NCI-H187 (cell line): ENCODE data around the gene PAX7.
A peak's percentile ranks its signal among the peaks of the same experiment; 100 is the strongest.
"Not testable (repeated sequence)": the region's sequence is repeated elsewhere in the genome, so short reads cannot be mapped to it uniquely, and the experiment has no call there.

Source experiments
- DNase-seq, 2 experiments: peaks; one replicate each; lab custom pipeline; 2025; lab: John Stamatoyannopoulos, UW

PAX7 gene

GRCh38 chr1:18661404-18662285, 31.0 kb downstream of the PAX7 start:
- DNase-seq: no peak

DNA sequence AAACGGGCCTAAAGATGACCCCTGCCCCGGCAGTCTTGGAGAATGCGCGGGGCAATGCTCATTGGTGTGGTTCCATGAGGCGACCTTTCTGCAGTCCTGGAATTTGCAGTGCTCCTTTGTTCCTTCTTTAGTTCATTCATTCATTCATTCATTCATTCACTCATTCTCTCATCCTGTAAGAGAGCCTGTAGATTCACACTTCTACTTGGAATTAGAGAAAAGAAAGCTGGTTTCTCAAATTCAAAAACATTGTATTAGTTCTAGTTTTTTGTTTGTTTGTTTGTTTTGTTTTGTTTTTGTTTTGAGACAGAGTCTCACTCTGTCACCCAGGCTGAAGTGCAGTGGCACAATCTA, 31.6 kb downstream of the PAX7 start:
- DNase-seq: no peak

DNA sequence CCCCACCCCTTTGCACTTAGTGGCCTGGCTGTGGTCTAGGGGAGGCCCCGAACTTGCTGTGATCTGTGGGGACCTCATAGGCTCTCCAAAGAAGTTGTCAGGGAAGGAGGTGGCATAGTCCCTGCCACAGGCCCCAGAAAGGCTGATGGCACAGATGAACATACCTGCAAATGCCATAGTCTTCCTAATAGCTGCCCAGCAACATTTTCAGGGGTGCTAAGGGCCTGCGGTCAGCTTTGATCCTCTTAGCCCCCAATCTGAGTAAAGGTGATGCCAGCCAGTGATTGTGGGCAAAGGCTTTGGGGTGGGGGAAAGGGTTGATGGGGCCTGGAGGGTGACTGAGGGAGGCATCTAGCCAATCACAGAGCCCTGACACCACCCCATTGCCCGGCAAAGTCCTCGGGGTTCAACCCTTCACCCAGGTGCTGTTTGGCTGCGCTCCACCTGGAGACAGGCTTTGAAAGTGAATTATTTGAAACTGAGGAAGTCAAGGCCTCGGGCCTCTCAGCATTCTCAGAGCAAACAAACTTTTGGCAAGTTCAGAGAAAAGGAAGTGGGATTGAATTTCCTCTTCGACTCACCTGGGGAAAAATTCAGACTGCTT, 35.8 kb downstream of the PAX7 start:
- no peak for DNase-seq

DNA sequence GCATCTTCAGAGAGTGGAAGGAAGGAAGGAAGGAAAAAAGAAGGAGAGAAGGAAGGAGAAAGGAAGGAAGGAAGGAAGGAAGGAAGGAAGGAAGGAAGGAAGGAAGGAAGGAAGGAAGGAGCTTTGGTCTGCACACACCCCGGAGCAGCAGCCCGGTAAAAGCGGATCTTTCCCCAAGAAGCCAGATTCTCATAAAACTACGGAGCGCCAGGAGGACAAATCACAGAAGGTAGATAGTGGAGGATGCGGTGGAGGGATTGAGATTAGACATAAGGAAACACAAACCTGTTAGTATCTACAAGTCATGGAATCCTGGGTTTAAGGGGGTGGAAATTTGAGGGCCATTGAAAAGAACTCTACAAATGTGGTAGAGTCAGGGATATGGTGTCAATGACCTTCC, 36.7 kb downstream of the PAX7 start:
- DNase-seq: no peak

GRCh38 chr1:18668046-18668445, 37.4 kb downstream of the PAX7 start:
- DNase-seq: no peak

- DNase-seq: no peak
Measured at GRCh38 chr1:18668750-18669404, 38.2 kb downstream of the PAX7 start.

DNA sequence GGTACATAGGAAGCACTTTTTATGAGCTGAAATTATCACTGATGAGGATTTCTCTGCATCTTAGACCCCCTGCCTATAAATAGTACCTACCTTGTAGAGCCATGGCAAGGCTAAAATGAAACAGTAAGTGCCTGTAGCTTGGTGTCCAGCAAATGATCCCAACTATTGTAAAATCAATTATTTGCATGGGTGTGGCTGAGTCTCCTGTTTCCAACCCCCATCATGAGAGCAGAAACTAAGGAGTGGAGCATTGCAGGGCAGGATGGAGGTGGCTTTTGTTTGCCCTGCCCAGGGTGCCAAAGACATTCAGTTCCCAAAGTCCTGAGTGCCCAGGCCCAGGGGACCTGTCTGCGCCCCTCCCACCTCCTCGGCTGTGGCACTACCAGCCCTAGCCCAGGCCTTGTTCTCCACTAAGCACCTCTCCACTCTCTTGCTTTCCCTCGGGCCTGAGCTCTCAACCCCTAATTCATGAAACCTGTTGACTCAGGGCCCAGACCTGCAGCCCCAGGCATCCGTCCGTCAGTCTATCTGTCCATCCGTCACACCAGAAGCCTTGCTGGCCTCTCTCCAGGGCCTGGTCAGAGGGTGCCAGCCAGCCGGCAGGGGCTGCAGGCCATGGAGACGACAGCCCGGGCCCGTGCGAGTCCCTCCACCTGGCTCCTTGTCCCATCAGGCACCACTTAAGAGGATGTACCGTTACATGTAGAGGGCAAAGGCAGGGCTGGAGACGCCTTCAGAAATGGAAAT, 39.6 kb downstream of the PAX7 start:
- DNase-seq: no peak

- no peak for DNase-seq
Measured at GRCh38 chr1:18670868-18671225, 40.2 kb downstream of the PAX7 start.

GRCh38 chr1:18673976-18674375, 43.3 kb downstream of the PAX7 start:
- no peak for DNase-seq

DNA sequence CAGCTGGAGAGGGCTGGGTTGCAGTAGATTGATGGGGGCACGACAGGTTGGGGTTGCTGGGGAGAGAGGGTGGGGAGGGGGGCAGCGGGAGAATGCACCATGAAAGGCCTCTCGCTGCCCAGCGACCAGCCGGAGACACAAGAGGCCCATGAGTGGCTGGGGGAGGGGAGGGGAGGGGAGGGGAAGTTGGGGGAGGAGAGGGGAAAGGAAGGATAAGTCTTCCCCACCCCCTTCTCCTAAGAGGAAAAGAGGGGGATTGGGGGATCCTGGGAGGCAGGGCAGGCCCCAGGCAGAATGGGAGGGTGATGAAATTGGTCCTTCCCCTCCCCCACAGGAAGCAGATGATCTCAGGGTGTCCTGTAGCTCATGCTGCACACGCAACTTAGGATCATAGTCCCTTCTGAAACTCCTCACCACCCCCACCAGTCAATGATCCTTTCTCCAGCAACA, 45.7 kb downstream of the PAX7 start:
- DNase-seq: no peak

- no peak for DNase-seq
Measured at GRCh38 chr1:18681423-18681835, 50.8 kb downstream of the PAX7 start.

- no peak for DNase-seq
Measured at GRCh38 chr1:18682375-18682774, 51.7 kb downstream of the PAX7 start.

GRCh38 chr1:18684303-18684702, 53.7 kb downstream of the PAX7 start:
- no peak for DNase-seq

- DNase-seq: no peak
Measured at GRCh38 chr1:18686540-18686939, 55.9 kb downstream of the PAX7 start.

DNA sequence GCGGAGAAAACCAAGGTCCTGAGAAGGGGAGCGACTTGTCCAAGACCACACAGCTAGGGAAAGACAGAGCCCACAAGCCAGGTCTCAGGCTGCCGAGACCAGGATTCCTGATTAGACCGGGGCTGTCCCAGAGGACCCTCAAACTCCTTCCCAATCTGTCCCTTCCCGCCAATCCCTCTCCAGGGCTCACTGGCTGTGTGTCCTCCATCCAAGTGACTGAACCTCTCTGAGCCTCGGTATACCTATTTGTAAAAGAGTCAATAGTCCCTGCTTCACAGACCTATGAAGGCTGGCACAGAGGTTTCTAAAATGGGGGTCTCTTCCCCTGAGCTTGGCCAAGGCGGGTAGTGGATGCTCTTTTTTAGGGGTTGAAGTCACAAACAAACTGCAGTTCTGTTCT, 56.6 kb downstream of the PAX7 start:
- no peak for DNase-seq

GRCh38 chr1:18691648-18692047, 61.0 kb downstream of the PAX7 start:
- no peak for DNase-seq

DNA sequence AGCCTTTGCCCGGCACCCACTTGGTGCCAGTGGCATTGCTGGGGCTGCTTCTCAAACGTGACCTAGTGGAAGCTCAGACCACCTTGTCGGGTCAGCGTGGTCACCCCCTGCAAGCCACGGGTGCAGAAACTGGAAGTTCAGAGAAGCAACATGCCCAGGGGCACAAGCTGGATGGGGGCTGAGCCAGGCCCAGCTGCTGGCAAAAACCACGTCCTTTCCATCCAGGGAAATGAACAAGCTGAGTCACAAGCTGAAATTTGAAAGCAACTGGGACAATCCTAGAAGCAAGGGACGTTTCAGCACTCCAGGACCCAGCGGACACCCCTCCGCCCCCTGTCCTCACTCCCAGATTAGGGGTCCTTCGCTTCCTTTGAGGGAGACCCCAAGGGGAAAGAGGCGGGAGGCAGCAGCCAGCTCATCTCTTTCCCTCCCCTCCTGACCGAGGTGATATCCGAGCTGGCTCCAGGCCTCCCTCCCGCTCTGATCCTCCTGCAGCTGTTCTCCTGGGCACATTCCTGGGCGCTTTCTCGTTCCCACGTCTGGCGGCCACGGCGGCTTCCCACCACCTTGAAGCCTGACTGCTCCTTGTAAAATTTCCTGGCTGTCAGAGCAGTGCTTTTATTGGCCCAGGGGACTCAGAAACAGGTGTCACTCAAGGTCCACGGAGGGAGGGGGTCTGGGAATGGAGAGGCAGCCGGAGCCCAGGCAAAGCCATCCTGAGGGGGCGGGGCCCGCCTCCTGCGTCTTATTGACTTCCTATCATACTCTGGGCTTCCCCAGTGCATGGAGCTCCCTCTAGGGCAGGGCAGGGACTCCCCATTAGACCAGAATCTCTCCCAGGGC, 62.8 kb downstream of the PAX7 start:
- peak in 1 of 2 experiments; percentile 41 for DNase-seq

DNA sequence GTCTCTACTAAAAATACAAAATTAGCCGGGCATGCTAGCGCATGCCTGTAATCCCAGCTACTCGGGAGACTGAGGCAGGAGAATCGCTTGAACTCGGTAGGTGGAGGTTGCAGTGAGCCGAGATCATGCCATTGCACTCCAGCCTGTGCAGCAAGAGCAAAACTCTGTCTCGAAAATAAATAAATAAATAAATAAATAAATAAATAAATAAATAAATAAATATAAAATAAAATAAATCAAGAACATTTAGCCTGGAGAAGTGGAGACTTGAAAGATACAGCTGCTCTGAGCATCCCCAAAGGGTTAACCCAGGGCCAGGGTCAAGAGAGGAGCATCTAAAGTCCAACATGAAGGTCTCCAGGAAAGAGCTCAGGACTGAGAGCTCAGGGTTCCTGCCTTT, 63.6 kb downstream of the PAX7 start:
- DNase-seq: not testable (repeated sequence)

GRCh38 chr1:18697541-18697940, 66.9 kb downstream of the PAX7 start:
- no peak for DNase-seq

DNA sequence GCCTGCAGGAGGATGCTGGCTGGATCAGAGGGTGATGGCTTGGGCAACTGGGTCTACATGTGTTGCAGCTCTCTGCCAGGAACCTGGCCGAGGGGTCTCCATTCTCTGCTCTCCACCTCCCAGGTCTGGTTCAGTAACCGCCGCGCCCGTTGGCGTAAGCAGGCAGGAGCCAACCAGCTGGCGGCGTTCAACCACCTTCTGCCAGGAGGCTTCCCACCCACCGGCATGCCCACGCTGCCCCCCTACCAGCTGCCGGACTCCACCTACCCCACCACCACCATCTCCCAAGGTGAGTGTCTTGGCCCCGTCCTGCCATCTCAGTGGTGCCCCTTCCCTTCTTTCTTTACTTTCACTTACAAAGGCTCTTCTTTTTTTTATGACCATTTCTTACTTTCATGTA, 69.9 kb downstream of the PAX7 start:
- DNase-seq: no peak

DNA sequence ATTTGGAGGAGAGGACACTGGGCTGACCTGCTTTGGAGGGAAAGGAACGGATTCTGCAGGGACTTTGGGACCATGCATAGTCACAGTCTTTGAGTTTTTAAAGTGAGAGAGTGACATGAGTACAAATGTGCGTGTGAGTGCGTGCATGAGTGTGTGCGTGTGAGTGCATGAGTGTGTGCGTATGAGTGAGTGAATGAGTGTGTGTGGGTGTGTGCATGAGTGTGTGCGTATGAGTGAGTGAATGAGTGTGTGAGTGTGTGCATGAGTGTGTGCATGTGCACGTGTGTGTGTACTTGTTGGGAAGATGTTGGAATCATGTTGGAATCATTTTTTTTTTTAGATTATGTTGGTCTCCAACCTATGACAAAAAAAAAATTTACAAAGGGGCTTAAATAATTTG, 70.5 kb downstream of the PAX7 start:
- DNase-seq: no peak
